GM21576 (cell line): ENCODE data around the gene SVOP.

Experiments used
- ATAC-seq: cut with Tn5 transposase; IDR thresholded peaks from one replicate; pipeline ENCODE4 v1.9.1; 2021; ENCODE audit warnings: mild to moderate bottlenecking, moderate library complexity; ENCODE audit not compliant: unreplicated experiment

SVOP gene

GRCh38 chr12:108858311-108859074 is 162.4 kb downstream of the SVOP start:
- ATAC-seq, result no peak
